HEK293T (cell line): Measurements from ENCODE around the gene PLAAT3.

Experiments
- BHLHE40 ChIP-seq: fragments of 450-650 bp; IDR thresholded peaks from 2 replicates; pipeline ENCODE4 v1.6.1; 2016; ENCODE audit warnings: mild to moderate bottlenecking, moderate library complexity, borderline replicate concordance
- CTBP1 ChIP-seq: fragments of 450-650 bp; IDR thresholded peaks from 2 replicates; pipeline ENCODE4 v1.6.1; 2016; ENCODE audit warnings: borderline replicate concordance
- ELF4 ChIP-seq: fragments of 450-650 bp; IDR thresholded peaks from 2 replicates; pipeline ENCODE4 v1.6.1; 2017; ENCODE audit warnings: antibody characterized with exemption
- FOXA1 ChIP-seq: fragments of 450-650 bp; IDR thresholded peaks from 2 replicates; pipeline ENCODE4 v1.6.1; 2016; ENCODE audit warnings: mild to moderate bottlenecking
- FOXM1 ChIP-seq: fragments of 450-650 bp; IDR thresholded peaks from 2 replicates; pipeline ENCODE4 v1.6.1; 2017; ENCODE audit warnings: mild to moderate bottlenecking, borderline replicate concordance
- HDGF ChIP-seq: fragments of 450-650 bp; IDR thresholded peaks from 2 replicates; pipeline ENCODE4 v1.6.1; 2017; ENCODE audit warnings: antibody characterized with exemption, borderline replicate concordance
- LEF1 ChIP-seq: fragments of 450-650 bp; IDR thresholded peaks from 2 replicates; pipeline ENCODE4 v1.6.1; 2017; ENCODE audit warnings: mild to moderate bottlenecking, borderline replicate concordance
- NFRKB ChIP-seq: fragments of 450-650 bp; IDR thresholded peaks from 2 replicates; pipeline ENCODE4 v1.6.1; 2016; ENCODE audit warnings: mild to moderate bottlenecking, moderate library complexity
- SP1 ChIP-seq: fragments of 450-650 bp; IDR thresholded peaks from 2 replicates; pipeline ENCODE4 v1.6.1; 2017
- SUZ12 ChIP-seq: fragments of 450-650 bp; IDR thresholded peaks from 2 replicates; pipeline ENCODE4 v1.6.1; 2016; ENCODE audit warnings: mild to moderate bottlenecking
- ZNF384 ChIP-seq: fragments of 450-650 bp; IDR thresholded peaks from 2 replicates; pipeline ENCODE4 v1.6.1; 2016
- TF ChIP-seq, protein P1 (sequence below): fragments of 450-650 bp; IDR thresholded peaks from 2 replicates; pipeline ENCODE4 v1.6.1; 2016

GRCh38 chr11:63532117-63532516 lies 82.1 kb downstream of the PLAAT3 start:
- no peak for TF ChIP-seq FOXM1
- no peak for TF ChIP-seq SP1
- no peak for TF ChIP-seq BHLHE40
- TF ChIP-seq LEF1 = no peak
- no peak for TF ChIP-seq CTBP1
- TF ChIP-seq SUZ12 = no peak
- TF ChIP-seq NFRKB = no peak
- TF ChIP-seq, protein P1, sequence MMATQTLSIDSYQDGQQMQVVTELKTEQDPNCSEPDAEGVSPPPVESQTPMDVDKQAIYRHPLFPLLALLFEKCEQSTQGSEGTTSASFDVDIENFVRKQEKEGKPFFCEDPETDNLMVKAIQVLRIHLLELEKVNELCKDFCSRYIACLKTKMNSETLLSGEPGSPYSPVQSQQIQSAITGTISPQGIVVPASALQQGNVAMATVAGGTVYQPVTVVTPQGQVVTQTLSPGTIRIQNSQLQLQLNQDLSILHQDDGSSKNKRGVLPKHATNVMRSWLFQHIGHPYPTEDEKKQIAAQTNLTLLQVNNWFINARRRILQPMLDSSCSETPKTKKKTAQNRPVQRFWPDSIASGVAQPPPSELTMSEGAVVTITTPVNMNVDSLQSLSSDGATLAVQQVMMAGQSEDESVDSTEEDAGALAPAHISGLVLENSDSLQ = no peak
- no peak for TF ChIP-seq ELF4
- no peak for TF ChIP-seq HDGF
- no peak for TF ChIP-seq FOXA1
- TF ChIP-seq ZNF384 = no peak
